OCI-LY1 (cell line): ENCODE measurements around the gene TNFAIP1.

Source experiments
- CTCF ChIP-seq: fragments of 200-600 bp; sonication (generic), shearing (Covaris generic); IDR thresholded peaks from 2 replicates; pipeline ENCODE4 v1.5.1; 2017; ENCODE audit warnings: mild to moderate bottlenecking, antibody characterized with exemption, low read length, moderate library complexity, mixed read lengths
- EZH2 ChIP-seq: fragments of 200-600 bp; sonication (generic), shearing (Covaris generic); IDR thresholded peaks from 2 replicates; pipeline ENCODE4 v1.8.0; 2017; ENCODE audit warnings: borderline replicate concordance, mixed run types, mild to moderate bottlenecking, antibody characterized with exemption, low read length, moderate library complexity, mixed read lengths

DNA sequence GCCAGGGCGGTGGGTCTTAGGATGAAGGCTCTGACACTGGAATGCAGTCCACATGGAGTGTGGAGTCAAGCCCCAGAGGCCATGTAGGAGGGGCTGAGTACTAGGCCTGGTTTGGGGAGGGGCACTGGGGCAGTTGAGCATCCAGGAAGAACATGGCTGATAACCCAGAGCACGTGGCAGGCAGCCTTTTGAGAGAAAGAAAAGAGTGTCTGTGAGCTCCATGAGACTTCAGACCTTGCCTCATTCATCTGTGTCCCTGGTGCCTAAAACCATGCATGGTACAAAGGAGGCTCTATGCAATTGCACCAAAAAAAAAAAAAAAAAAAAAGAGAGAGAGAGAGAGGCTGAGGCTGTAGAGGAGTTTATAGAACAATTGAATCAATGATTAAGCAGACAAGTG, 55.8 kb downstream of the TNFAIP1 start:
- TF ChIP-seq CTCF: no peak
- TF ChIP-seq EZH2: no peak
